ENCODE measurements around the gene TBC1D5. TPM values are rescaled to one million over a fixed set of nuclear protein-coding genes. Genes with fewer than 3 reads are reported as not detected.
"Not testable (repeated sequence)": the region's sequence is repeated elsewhere in the genome, so short reads cannot be mapped to it uniquely, and the experiment has no call there.

TBC1D5 gene
- total RNA-seq, 8 experiments from 2014 or later = 42.7 to 85.9 (median 53.3) TPM

GRCh38 chr3:17645074-17645698 is 97.2 kb downstream of the TBC1D5 start:
- H3K4me3 ChIP-seq = no peak overlapping the region
- H3K27ac ChIP-seq = no peak overlapping the region
- peak in 4 of 8 experiments; percentile 45 to 80 (median 63) for ATAC-seq (replicated peaks in 6 of 8)
- WGBS, 10 experiments = 36 to 80% (median 55%) methylated on average over 1 to 4 of the region's 4 CpGs; no CpG with 5 or more reads in 1 of the 10 experiments
- H3K4me1 ChIP-seq (replicated peaks in 1 of 2) = no peaks in the 10 kb centered on the region
- in situ Hi-C loops (cut with MboI; ENCODE audit: low pct_unique_long_range_greater_than_20kb in 2 of 9, low sequenced_read_pairs in 9 of 9, unreplicated experiment in 9 of 9) = no loop called here

- no peak overlapping the region for H3K27ac ChIP-seq
- no peaks in the 10 kb centered on the region for H3K4me1 ChIP-seq (replicated peaks in 1 of 2)
- no peak overlapping the region for H3K4me3 ChIP-seq
- in situ Hi-C loops (cut with MboI; ENCODE audit: low pct_unique_long_range_greater_than_20kb in 2 of 9, low sequenced_read_pairs in 9 of 9, unreplicated experiment in 9 of 9) = no loop called here
- peak in 2 of 8 experiments; percentile 10 to 46 for ATAC-seq (replicated peaks in 6 of 8)
- WGBS, 10 experiments = 7 to 100% (median 76%) methylated on average over 2 to 4 of the region's 4 CpGs
Measured at GRCh38 chr3:17643691-17644090, 98.7 kb downstream of the TBC1D5 start.

GRCh38 chr3:17642474-17642873 is 100.0 kb downstream of the TBC1D5 start:
- no peaks in the 10 kb centered on the region for H3K4me1 ChIP-seq (replicated peaks in 1 of 2)
- WGBS, 10 experiments = 90 to 100% (median 98%) methylated on average over 1 to 3 of the region's 3 CpGs; no CpG with 5 or more reads in 2 of the 10 experiments
- H3K27ac ChIP-seq = no peak overlapping the region
- in situ Hi-C loops (cut with MboI; ENCODE audit: low pct_unique_long_range_greater_than_20kb in 2 of 9, low sequenced_read_pairs in 9 of 9, unreplicated experiment in 9 of 9) = no loop called here
- no peak overlapping the region for H3K4me3 ChIP-seq
- ATAC-seq (replicated peaks in 6 of 8) = no peak

GRCh38 chr3:17640466-17640865 is 102.0 kb downstream of the TBC1D5 start:
- in situ Hi-C loops (cut with MboI; ENCODE audit: low pct_unique_long_range_greater_than_20kb in 2 of 9, low sequenced_read_pairs in 9 of 9, unreplicated experiment in 9 of 9) = no loop called here
- H3K4me1 ChIP-seq (replicated peaks in 1 of 2) = no peaks in the 10 kb centered on the region
- no peak overlapping the region for H3K27ac ChIP-seq
- no peak for ATAC-seq (replicated peaks in 6 of 8)
- no peak overlapping the region for H3K4me3 ChIP-seq

- in situ Hi-C loops (cut with MboI; ENCODE audit: low pct_unique_long_range_greater_than_20kb in 2 of 9, low sequenced_read_pairs in 9 of 9, unreplicated experiment in 9 of 9) = no loop called here
- Histone ChIP-seq H3K4me1 (replicated peaks in 1 of 2) (no peaks in the 10 kb centered on the region), H3K27ac (no peak overlapping the region), H3K4me3 (no peak overlapping the region)
- WGBS, 10 experiments = 13 to 100% (median 100%) methylated on average over 1 to 2 of the region's 2 CpGs; no CpG with 5 or more reads in 3 of the 10 experiments
- ATAC-seq (replicated peaks in 6 of 8) = peak in 3 of 8 experiments; percentile 58 to 77 (median 61)
Measured at GRCh38 chr3:17639765-17640164, 102.7 kb downstream of the TBC1D5 start.

GRCh38 chr3:17639257-17639656 is 103.2 kb downstream of the TBC1D5 start:
- Histone ChIP-seq H3K27ac (no peak overlapping the region), H3K4me1 (replicated peaks in 1 of 2) (no peaks in the 10 kb centered on the region), H3K4me3 (no peak overlapping the region)
- peak in 2 of 8 experiments; percentile 36 to 63 for ATAC-seq (replicated peaks in 6 of 8)
- in situ Hi-C loops (cut with MboI; ENCODE audit: low pct_unique_long_range_greater_than_20kb in 2 of 9, low sequenced_read_pairs in 9 of 9, unreplicated experiment in 9 of 9) = no loop called here
- 0 to 100% (median 88%) methylated on average over 1 to 2 of the region's 2 CpGs for WGBS, 10 experiments

- in situ Hi-C loops (cut with MboI; ENCODE audit: low pct_unique_long_range_greater_than_20kb in 2 of 9, low sequenced_read_pairs in 9 of 9, unreplicated experiment in 9 of 9) = no loop called here
- no peak overlapping the region for H3K27ac ChIP-seq
- ATAC-seq (replicated peaks in 6 of 8) = no peak
- H3K4me3 ChIP-seq = no peak overlapping the region
- H3K4me1 ChIP-seq (replicated peaks in 1 of 2) = no peaks in the 10 kb centered on the region
Measured at GRCh38 chr3:17638356-17638755, 104.1 kb downstream of the TBC1D5 start.

- ATAC-seq (replicated peaks in 6 of 8); H3K4me3 ChIP-seq; H3K27ac ChIP-seq; in situ Hi-C loops (cut with MboI; ENCODE audit: low pct_unique_long_range_greater_than_20kb in 2 of 9, low sequenced_read_pairs in 9 of 9, unreplicated experiment in 9 of 9); H3K4me1 ChIP-seq (replicated peaks in 1 of 2): not testable (repeated sequence)
- 10 to 80% (median 24%) methylated on average over 1 to 2 of the region's 2 CpGs; no CpG with 5 or more reads in 4 of the 10 experiments for WGBS, 10 experiments
Measured at GRCh38 chr3:17635675-17636074, 106.8 kb downstream of the TBC1D5 start.

GRCh38 chr3:17634964-17635363 is 107.5 kb downstream of the TBC1D5 start:
- H3K27ac ChIP-seq = no peak overlapping the region
- no peak for ATAC-seq (replicated peaks in 6 of 8)
- no peaks in the 10 kb centered on the region for H3K4me1 ChIP-seq (replicated peaks in 1 of 2)
- no peak overlapping the region for H3K4me3 ChIP-seq
- in situ Hi-C loops (cut with MboI; ENCODE audit: low pct_unique_long_range_greater_than_20kb in 2 of 9, low sequenced_read_pairs in 9 of 9, unreplicated experiment in 9 of 9) = no loop called here

GRCh38 chr3:17634201-17634600 is 108.2 kb downstream of the TBC1D5 start:
- in situ Hi-C loops (cut with MboI; ENCODE audit: low pct_unique_long_range_greater_than_20kb in 2 of 9, low sequenced_read_pairs in 9 of 9, unreplicated experiment in 9 of 9) = no loop called here
- Histone ChIP-seq H3K27ac (no peak overlapping the region), H3K4me1 (replicated peaks in 1 of 2) (no peaks in the 10 kb centered on the region), H3K4me3 (no peak overlapping the region)
- ATAC-seq (replicated peaks in 6 of 8) = no peak
- WGBS, 10 experiments = 80 to 100% (median 94%) methylated on average over 1 to 2 of the region's 2 CpGs; no CpG with 5 or more reads in 1 of the 10 experiments

- Histone ChIP-seq H3K4me3 (no peak overlapping the region), H3K4me1 (replicated peaks in 1 of 2) (no peaks in the 10 kb centered on the region), H3K27ac (no peak overlapping the region)
- ATAC-seq (replicated peaks in 6 of 8) = peak in 4 of 8 experiments; percentile 40 to 94 (median 70)
- in situ Hi-C loops (cut with MboI; ENCODE audit: low pct_unique_long_range_greater_than_20kb in 2 of 9, low sequenced_read_pairs in 9 of 9, unreplicated experiment in 9 of 9) = no loop called here
- WGBS, 10 experiments = 0 to 100% (median 85%) methylated on average over 1 to 3 of the region's 3 CpGs
Measured at GRCh38 chr3:17632401-17633100, 109.9 kb downstream of the TBC1D5 start.

GRCh38 chr3:17631609-17632008 is 110.8 kb downstream of the TBC1D5 start:
- WGBS, 10 experiments = 0 to 71% (median 38%) methylated on average over 1 of the region's 1 CpG; no CpG with 5 or more reads in 7 of the 10 experiments
- in situ Hi-C loops (cut with MboI; ENCODE audit: low pct_unique_long_range_greater_than_20kb in 2 of 9, low sequenced_read_pairs in 9 of 9, unreplicated experiment in 9 of 9) = no loop called here
- no peaks in the 10 kb centered on the region for H3K4me1 ChIP-seq (replicated peaks in 1 of 2)
- no peak overlapping the region for H3K4me3 ChIP-seq
- no peak overlapping the region for H3K27ac ChIP-seq
- ATAC-seq (replicated peaks in 6 of 8) = peak in 2 of 8 experiments; percentile 32 to 41

- ATAC-seq (replicated peaks in 6 of 8) = no peak
- H3K4me3 ChIP-seq = no peak overlapping the region
- no peak overlapping the region for H3K27ac ChIP-seq
- no peaks in the 10 kb centered on the region for H3K4me1 ChIP-seq (replicated peaks in 1 of 2)
- in situ Hi-C loops (cut with MboI; ENCODE audit: low pct_unique_long_range_greater_than_20kb in 2 of 9, low sequenced_read_pairs in 9 of 9, unreplicated experiment in 9 of 9) = no loop called here
Measured at GRCh38 chr3:17629400-17629799, 113.0 kb downstream of the TBC1D5 start.

- H3K27ac ChIP-seq = no peak overlapping the region
- in situ Hi-C loops (cut with MboI; ENCODE audit: low pct_unique_long_range_greater_than_20kb in 2 of 9, low sequenced_read_pairs in 9 of 9, unreplicated experiment in 9 of 9) = no loop called here
- ATAC-seq (replicated peaks in 6 of 8) = no peak
- 60 to 100% (median 92%) methylated on average over 1 of the region's 1 CpG for WGBS, 10 experiments
- H3K4me1 ChIP-seq (replicated peaks in 1 of 2) = no peaks in the 10 kb centered on the region
- no peak overlapping the region for H3K4me3 ChIP-seq
Measured at GRCh38 chr3:17626395-17626794, 116.0 kb downstream of the TBC1D5 start.

Data from motor neuron (in vitro differentiated cells).